HEK293 (cell line): ENCODE measurements around the gene TMEM8B.

Experiments
- CTCF ChIA-PET: fragments of 350-600 bp; formaldehyde crosslinking; extraction: SDS; loops from one replicate; lab custom pipeline; 2021; ENCODE audit warnings: antibody characterized with exemption; lab: Yijun Ruan, JAX
- POLR2A ChIA-PET: fragments of 300-600 bp; formaldehyde crosslinking; extraction: SDS; loops from one replicate; lab custom pipeline; 2020; ENCODE audit warnings: antibody characterized with exemption, inconsistent platforms; lab: Yijun Ruan, JAX
- H3K27ac ChIP-seq: fragments of 200-500 bp; sonication (Bioruptor generic); 2 replicates; pipeline ENCODE4 v1.5.1; 2014; ENCODE audit warnings: low read depth, low read length, control low read depth, inconsistent platforms; ENCODE audit errors: extremely low read depth
- H3K36me3 ChIP-seq, 2 experiments: fragments of 200-500 bp in 1 of 2; sonication (Bioruptor generic) in 1 of 2; 1 replicate in 1 of 2; 2 replicates in 1 of 2; pipeline ENCODE4 v1.5.1; 2014 to 2017; ENCODE audit warnings: inconsistent platforms in 2 of 2, low read length in 2 of 2; ENCODE audit not compliant: control insufficient read depth in 2 of 2, insufficient read depth in 1 of 2
- H3K4me1 ChIP-seq: fragments of 200-500 bp; sonication (Bioruptor generic); 2 replicates; pipeline ENCODE4 v1.5.1; 2014; ENCODE audit warnings: mild to moderate bottlenecking, low read length, inconsistent platforms; ENCODE audit not compliant: control insufficient read depth, insufficient read depth
- H3K4me3 ChIP-seq: 2 replicates; pipeline ENCODE4 v1.5.1; 2011; ENCODE audit warnings: low read depth, mild to moderate bottlenecking, control low read depth, low read length, moderate library complexity
- H3K9me3 ChIP-seq: fragments of 200-500 bp; sonication (Bioruptor generic); 2 replicates; pipeline ENCODE4 v1.5.1; 2014; ENCODE audit warnings: low read depth, low read length, inconsistent platforms; ENCODE audit not compliant: control insufficient read depth, insufficient read depth
- BCL11A ChIP-seq: fragments of 450-650 bp; formaldehyde crosslinking; IDR thresholded peaks from 2 replicates; pipeline ENCODE4 v1.5.1; 2016; ENCODE audit warnings: low read depth, missing biosample characterization, missing genetic modification characterization
- GLIS1 ChIP-seq: fragments of 450-650 bp; formaldehyde crosslinking; IDR thresholded peaks from 2 replicates; pipeline ENCODE4 v1.5.1; 2016; ENCODE audit warnings: missing biosample characterization, missing genetic modification characterization
- HOXD13 ChIP-seq: sonication (generic); formaldehyde crosslinking; IDR thresholded peaks from 2 replicates; pipeline ENCODE4 v1.8.0; 2022; ENCODE audit warnings: missing genetic modification reagents, borderline replicate concordance
- KLF10 ChIP-seq: fragments of 450-650 bp; IDR thresholded peaks from 2 replicates; pipeline ENCODE4 v1.5.1; 2018; ENCODE audit warnings: missing biosample characterization, mild to moderate bottlenecking, missing genetic modification characterization
- PRDM1 ChIP-seq: fragments of 450-650 bp; formaldehyde crosslinking; IDR thresholded peaks from 2 replicates; pipeline ENCODE4; 2016; ENCODE audit warnings: missing biosample characterization, missing genetic modification characterization
- ZFP69B ChIP-seq: fragments of 450-650 bp; formaldehyde crosslinking; IDR thresholded peaks from 2 replicates; pipeline ENCODE4 v1.5.1; 2016; ENCODE audit warnings: missing biosample characterization, missing genetic modification characterization
- ZNF2 ChIP-seq: fragments of 450-650 bp; formaldehyde crosslinking; IDR thresholded peaks from 2 replicates; pipeline ENCODE4 v1.5.1; 2016; ENCODE audit warnings: missing biosample characterization, missing genetic modification characterization
- ZNF239 ChIP-seq: fragments of 450-650 bp; formaldehyde crosslinking; IDR thresholded peaks from 2 replicates; pipeline ENCODE4 v1.5.1; 2016; ENCODE audit warnings: missing biosample characterization, missing genetic modification characterization
- ZNF341 ChIP-seq: fragments of 450-650 bp; formaldehyde crosslinking; IDR thresholded peaks from 2 replicates; pipeline ENCODE4; 2016; ENCODE audit warnings: low read depth, missing biosample characterization, missing genetic modification characterization
- ZNF391 ChIP-seq: fragments of 450-650 bp; formaldehyde crosslinking; IDR thresholded peaks from 2 replicates; pipeline ENCODE4 v1.5.1; 2016; ENCODE audit warnings: low read depth, missing biosample characterization, missing genetic modification characterization, borderline replicate concordance
- ZNF473 ChIP-seq: fragments of 450-650 bp; formaldehyde crosslinking; IDR thresholded peaks from 2 replicates; pipeline ENCODE4 v1.5.1; 2017; ENCODE audit warnings: missing biosample characterization, missing genetic modification characterization
- ZNF610 ChIP-seq: fragments of 450-650 bp; formaldehyde crosslinking; IDR thresholded peaks from 2 replicates; pipeline ENCODE4 v1.5.1; 2016; ENCODE audit warnings: missing biosample characterization, missing genetic modification characterization, borderline replicate concordance
- ZNF623 ChIP-seq: fragments of 450-650 bp; formaldehyde crosslinking; IDR thresholded peaks from 2 replicates; pipeline ENCODE4 v1.5.1; 2016; ENCODE audit warnings: missing biosample characterization, missing genetic modification characterization
- ZNF701 ChIP-seq: fragments of 450-650 bp; formaldehyde crosslinking; IDR thresholded peaks from 2 replicates; pipeline ENCODE4 v1.5.1; 2016; ENCODE audit warnings: missing biosample characterization, missing genetic modification characterization
- ZNF768 ChIP-seq: fragments of 450-650 bp; formaldehyde crosslinking; IDR thresholded peaks from 2 replicates; pipeline ENCODE4 v1.5.1; 2018; ENCODE audit warnings: missing biosample characterization, mild to moderate bottlenecking, missing genetic modification characterization
- ZNF837 ChIP-seq: fragments of 450-650 bp; formaldehyde crosslinking; IDR thresholded peaks from 2 replicates; pipeline ENCODE4 v1.5.1; 2016; ENCODE audit warnings: missing biosample characterization, missing genetic modification characterization
- TF ChIP-seq, protein P1 (sequence below): fragments of 450-650 bp; formaldehyde crosslinking; IDR thresholded peaks from 2 replicates; pipeline ENCODE4 v1.5.1; 2016; ENCODE audit warnings: missing biosample characterization, missing genetic modification characterization
- TF ChIP-seq, protein P2 (sequence below): fragments of 450-650 bp; formaldehyde crosslinking; IDR thresholded peaks from 2 replicates; pipeline ENCODE4 v1.5.1; 2016; ENCODE audit warnings: missing biosample characterization, missing genetic modification characterization
- TF ChIP-seq, protein P3 (sequence below): fragments of 450-650 bp; IDR thresholded peaks from 2 replicates; pipeline ENCODE4 v1.5.1; 2018; ENCODE audit warnings: missing biosample characterization, mild to moderate bottlenecking, missing genetic modification characterization

Gene TMEM8B

DNA sequence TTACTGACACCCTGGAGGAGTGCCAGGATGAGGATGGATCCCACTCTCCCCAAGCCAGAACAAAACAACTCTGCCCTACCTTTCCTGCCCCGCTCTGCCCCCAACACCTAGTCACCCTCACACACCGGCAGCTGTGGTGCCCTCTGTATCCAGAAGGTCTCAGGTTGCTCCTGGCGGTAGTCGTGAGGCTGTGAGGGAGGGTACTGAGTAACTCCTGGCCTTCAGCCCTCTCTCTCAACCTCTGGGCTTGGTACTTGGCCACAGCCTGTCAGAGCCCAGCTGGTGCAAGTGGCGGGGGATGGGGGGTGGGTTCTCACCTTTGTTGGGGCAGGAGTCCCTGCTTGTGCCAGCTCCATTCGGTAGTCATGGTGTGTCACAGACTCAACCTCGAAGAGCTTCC lies 18.9 kb upstream of the TMEM8B start:
- Histone ChIP-seq H3K36me3 (peaks cover 0 to 52% of the 10 kb centered on the region in 2 experiments; a peak in 1 of 3 replicates), H3K9me3 (no peaks in the 10 kb centered on the region), H3K4me3 (no peak overlapping the region), H3K4me1 (no peaks in the 10 kb centered on the region), H3K27ac (no peak overlapping the region)
- ChIA-PET POLR2A (interaction anchor here (0.6 kb wide), 1 partner anchor 1639 kb away, joined by 3 read pairs; no protein-coding TSS in a partner anchor), CTCF (interaction anchor here (0.5 kb wide), 1 partner anchor 37 kb away, joined by 3 read pairs; no protein-coding TSS in a partner anchor)
- TF ChIP-seq ZNF239 (tag by site-specific recombination) (no peak), PRDM1 (no peak), GLIS1 (tag by site-specific recombination) (no peak), HOXD13 (CRISPR knock-in tag) (no peak), ZNF391 (no peak), ZNF837 (tag by site-specific recombination) (no peak), ZNF473 (tag by site-specific recombination) (no peak), KLF10 (no peak), ZNF623 (tag by site-specific recombination) (no peak), ZNF768 (tag by site-specific recombination) (no peak), ZNF610 (no peak), BCL11A (tag by site-specific recombination) (no peak)
- TF ChIP-seq, protein P1, sequence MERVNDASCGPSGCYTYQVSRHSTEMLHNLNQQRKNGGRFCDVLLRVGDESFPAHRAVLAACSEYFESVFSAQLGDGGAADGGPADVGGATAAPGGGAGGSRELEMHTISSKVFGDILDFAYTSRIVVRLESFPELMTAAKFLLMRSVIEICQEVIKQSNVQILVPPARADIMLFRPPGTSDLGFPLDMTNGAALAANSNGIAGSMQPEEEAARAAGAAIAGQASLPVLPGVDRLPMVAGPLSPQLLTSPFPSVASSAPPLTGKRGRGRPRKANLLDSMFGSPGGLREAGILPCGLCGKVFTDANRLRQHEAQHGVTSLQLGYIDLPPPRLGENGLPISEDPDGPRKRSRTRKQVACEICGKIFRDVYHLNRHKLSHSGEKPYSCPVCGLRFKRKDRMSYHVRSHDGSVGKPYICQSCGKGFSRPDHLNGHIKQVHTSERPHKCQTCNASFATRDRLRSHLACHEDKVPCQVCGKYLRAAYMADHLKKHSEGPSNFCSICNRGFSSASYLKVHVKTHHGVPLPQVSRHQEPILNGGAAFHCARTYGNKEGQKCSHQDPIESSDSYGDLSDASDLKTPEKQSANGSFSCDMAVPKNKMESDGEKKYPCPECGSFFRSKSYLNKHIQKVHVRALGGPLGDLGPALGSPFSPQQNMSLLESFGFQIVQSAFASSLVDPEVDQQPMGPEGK (tag by site-specific recombination), result no peak

DNA sequence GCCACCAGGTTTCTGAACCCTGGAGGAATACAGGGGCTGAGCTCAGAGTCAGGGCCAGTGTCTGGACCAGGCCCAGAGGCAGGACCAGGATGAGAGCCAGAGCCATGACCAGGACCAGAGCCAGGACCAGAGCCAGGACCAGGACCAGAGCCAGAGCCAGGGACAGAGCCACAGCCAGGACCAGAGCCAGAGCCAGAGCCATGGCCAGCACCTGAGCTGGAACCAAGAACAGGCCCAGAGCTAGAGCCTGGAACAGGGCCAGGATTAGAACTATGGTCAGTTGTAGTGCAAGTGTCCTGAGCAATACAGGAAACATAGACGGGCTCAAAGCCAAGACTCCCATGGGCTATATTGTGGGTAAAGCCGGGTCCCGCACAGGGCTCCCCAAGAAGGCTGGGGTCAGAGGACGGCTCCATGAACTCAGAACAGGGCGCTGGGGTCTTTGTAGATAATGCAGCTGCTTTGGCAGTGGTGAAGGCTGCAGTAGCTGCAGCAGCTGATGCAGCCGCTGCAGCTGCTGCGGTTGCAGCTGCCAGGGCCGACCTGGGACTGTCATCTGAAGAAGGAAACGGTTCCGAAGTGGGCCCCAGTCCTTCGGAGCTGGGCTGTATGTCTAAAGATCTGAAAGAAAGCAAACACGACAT lies 17.5 kb upstream of the TMEM8B start:
- Histone ChIP-seq H3K27ac (no peak overlapping the region), H3K4me3 (peak overlapping the region; percentile 42)
- POLR2A ChIA-PET, result interaction anchor here (0.6 to 2.1 kb wide), 7 partner anchors 13 to 154 kb away, joined by 3 to 6 read pairs (median 4); partner anchors contain the start of genes CCDC107, CREB3, FAM221B and RMRP

More for the DNA sequence above, 17.5 kb upstream of the TMEM8B start:
- no peaks in the 10 kb centered on the region for H3K4me1 ChIP-seq
- TF ChIP-seq ZFP69B (peak; percentile 95; the same call in 1 of the 2 replicates), ZNF341 (tag by site-specific recombination) (no peak), ZNF701 (no peak), ZNF2 (tag by site-specific recombination) (no peak)
- TF ChIP-seq, protein P2, sequence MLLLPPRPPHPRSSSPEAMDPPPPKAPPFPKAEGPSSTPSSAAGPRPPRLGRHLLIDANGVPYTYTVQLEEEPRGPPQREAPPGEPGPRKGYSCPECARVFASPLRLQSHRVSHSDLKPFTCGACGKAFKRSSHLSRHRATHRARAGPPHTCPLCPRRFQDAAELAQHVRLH (tag by site-specific recombination), result no peak
- TF ChIP-seq, protein P3, sequence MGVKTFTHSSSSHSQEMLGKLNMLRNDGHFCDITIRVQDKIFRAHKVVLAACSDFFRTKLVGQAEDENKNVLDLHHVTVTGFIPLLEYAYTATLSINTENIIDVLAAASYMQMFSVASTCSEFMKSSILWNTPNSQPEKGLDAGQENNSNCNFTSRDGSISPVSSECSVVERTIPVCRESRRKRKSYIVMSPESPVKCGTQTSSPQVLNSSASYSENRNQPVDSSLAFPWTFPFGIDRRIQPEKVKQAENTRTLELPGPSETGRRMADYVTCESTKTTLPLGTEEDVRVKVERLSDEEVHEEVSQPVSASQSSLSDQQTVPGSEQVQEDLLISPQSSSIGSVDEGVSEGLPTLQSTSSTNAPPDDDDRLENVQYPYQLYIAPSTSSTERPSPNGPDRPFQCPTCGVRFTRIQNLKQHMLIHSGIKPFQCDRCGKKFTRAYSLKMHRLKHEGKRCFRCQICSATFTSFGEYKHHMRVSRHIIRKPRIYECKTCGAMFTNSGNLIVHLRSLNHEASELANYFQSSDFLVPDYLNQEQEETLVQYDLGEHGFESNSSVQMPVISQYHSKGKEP, result peak; percentile 99
- CTCF ChIA-PET, result interaction anchor here (0.7 to 4.3 kb wide), 8 partner anchors 14 to 115 kb away, joined by 3 to 46 read pairs (median 5); no protein-coding TSS in a partner anchor
- H3K36me3 ChIP-seq, result peaks cover 0 to 38% of the 10 kb centered on the region in 2 experiments; a peak in 1 of 3 replicates
- H3K9me3 ChIP-seq, result no peaks in the 10 kb centered on the region
